ENCODE measurements around the gene ITPRIPL2.

The ITPRIPL2 gene

DNA sequence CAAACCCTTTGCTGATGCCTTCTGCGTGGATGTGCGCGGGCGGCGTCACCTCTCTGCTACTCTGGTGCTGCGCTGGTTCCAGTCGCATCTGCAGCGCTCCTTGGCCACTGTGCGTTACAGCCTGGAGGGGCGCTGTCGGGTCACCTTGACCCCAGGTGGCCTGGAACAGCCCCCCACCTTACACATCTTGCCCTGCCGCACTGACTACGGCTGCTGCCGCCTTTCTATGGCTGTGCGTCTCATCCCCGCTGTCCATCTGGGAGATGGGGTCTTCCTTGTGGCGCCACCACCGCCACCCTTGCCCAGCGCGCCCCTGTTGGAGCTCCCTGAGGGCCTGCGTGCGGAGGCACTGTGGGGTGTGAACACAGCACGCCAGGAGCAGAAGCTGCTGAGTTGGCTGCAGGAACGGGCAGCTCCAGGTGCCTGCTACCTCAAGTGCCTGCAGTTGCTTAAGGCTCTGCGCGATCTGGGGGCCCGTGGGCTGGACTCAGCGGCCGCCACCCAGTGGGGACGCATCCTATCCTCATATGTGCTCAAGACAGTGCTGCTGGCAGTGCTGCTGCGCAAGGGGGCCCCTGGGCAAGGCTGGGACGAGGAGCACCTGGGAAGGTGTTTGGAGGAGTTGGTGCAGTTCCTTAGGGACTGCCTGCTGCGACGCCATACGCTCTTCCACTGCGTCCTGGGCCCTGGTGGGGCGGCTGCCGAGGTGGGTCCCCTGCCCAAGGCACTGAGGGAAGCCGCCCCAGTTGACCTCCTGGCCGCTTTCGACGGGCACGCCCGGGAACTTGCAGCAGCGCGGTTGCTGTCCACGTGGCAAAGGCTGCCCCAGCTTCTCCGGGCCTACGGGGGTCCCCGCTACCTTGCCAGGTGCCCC is 1.6 kb downstream of the ITPRIPL2 start:
- TF ChIP-seq, protein P1, sequence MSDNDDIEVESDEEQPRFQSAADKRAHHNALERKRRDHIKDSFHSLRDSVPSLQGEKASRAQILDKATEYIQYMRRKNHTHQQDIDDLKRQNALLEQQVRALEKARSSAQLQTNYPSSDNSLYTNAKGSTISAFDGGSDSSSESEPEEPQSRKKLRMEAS (IDR thresholded peaks at IDR 0.05; ENCODE audit: low read depth, low read length), result no peak
- TF ChIP-seq MYC (IDR thresholded peaks at IDR 0.05; ENCODE audit: low read depth, low read length), result no peak
- TF ChIP-seq POLR2A (IDR thresholded peaks at IDR 0.05; ENCODE audit: extremely low read depth, insufficient read length), result no peak
- TF ChIP-seq, protein P2, sequence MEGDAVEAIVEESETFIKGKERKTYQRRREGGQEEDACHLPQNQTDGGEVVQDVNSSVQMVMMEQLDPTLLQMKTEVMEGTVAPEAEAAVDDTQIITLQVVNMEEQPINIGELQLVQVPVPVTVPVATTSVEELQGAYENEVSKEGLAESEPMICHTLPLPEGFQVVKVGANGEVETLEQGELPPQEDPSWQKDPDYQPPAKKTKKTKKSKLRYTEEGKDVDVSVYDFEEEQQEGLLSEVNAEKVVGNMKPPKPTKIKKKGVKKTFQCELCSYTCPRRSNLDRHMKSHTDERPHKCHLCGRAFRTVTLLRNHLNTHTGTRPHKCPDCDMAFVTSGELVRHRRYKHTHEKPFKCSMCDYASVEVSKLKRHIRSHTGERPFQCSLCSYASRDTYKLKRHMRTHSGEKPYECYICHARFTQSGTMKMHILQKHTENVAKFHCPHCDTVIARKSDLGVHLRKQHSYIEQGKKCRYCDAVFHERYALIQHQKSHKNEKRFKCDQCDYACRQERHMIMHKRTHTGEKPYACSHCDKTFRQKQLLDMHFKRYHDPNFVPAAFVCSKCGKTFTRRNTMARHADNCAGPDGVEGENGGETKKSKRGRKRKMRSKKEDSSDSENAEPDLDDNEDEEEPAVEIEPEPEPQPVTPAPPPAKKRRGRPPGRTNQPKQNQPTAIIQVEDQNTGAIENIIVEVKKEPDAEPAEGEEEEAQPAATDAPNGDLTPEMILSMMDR (IDR thresholded peaks at IDR 0.05; ENCODE audit: low read depth, low read length), result no peak
- no peak overlapping the region for H3K4me3 ChIP-seq (ENCODE audit: low read depth, low read length)
- no peak for DNase-seq (ENCODE audit: low read depth)

DNA sequence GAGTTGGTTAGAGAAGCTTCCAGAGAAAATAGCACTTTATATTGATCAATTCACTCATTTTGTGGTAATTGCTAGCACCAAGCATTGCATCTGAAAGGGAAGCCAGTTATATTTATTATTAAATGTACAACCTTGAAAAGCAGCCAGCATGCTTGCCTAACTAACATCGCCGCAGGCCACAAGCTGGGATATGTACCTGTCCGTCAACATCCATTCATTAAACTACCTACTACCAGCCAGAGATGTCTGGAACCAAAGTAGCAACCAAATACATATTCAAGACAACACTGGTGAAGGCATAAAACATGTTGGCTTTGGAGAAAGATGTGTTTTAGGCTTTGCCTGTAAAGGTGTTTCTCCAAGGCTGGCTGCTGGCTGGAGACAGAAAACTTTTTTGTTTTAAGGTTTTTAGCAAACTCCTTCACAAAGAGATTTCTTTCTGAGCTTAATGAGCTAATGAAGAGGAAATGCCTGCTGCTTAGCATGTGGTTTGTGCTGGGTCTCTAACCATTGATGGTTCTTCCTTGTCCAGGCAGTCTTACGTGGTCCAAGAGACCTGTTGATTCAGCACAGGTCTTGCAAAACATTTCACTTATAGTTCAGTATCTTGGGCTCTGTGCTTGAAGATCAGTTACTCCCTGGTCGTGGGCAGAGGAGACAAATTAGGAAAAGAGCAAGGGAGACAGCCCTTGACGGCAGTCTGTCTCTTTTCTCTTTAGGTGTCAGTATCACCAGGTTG is 3.1 kb downstream of the ITPRIPL2 start:
- peak; percentile 71 for DNase-seq (ENCODE audit: low read depth)
- peak overlapping the region; percentile 2 for H3K4me3 ChIP-seq (ENCODE audit: low read depth, low read length)
- no peak for TF ChIP-seq MYC (IDR thresholded peaks at IDR 0.05; ENCODE audit: low read depth, low read length)
- TF ChIP-seq, protein P1 (IDR thresholded peaks at IDR 0.05; ENCODE audit: low read depth, low read length), result 0 out of 2 replicates have a peak, but pooled peaks have one; percentile 10

DNA sequence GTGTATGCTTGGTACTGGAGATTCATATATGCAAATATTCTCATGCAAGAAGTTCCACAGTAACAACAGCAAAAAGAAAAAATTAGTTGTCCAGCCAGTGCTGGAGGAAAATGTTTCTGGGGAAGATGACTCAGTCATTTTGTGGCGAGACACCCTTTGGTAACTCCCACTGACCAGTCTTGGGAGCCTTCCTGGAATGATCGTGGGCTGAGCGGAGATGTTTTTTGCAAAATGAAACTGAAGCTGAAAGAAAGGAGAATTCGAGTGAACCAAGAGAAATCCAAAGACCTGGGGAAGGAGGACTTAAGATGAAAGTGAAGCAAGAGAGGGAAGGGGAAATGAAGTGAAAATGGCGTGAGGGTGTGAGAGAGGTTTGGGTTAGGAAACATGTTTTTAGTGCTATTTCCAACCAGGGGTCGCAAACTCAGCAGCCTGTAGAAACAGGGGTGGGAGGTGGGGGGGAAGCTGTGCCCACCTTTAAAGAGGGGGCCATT is 5.2 kb downstream of the ITPRIPL2 start:
- peak; percentile 86 for DNase-seq (ENCODE audit: low read depth)
- TF ChIP-seq, protein P1 (IDR thresholded peaks at IDR 0.05; ENCODE audit: low read depth, low read length), result no peak
- TF ChIP-seq POLR2A (IDR thresholded peaks at IDR 0.05; ENCODE audit: extremely low read depth, insufficient read length) (no peak), MYC (IDR thresholded peaks at IDR 0.05; ENCODE audit: low read depth, low read length) (no peak)
- TF ChIP-seq, protein P2 (IDR thresholded peaks at IDR 0.05; ENCODE audit: low read depth, low read length), result no peak
- H3K4me3 ChIP-seq (ENCODE audit: low read depth, low read length), result peak overlapping the region; percentile 46

DNA sequence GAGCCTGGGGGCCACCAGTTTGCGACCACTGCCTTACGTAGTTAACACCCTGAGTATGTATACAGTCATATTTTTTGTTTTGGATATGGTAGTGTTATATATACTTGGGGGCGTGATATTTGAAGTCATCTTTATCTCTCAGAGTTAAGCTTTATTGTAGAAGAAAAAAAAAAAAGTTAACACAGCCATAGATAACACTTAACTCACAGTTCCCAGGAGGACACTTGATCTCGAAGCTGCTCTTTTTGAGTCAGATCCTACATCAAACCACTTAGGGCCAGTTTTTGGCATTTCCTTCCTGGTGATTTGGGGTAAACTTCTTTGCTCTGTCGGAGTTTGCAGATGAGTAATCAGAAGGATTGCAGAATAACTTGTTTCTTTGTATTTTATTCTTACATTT is 5.8 kb downstream of the ITPRIPL2 start:
- H3K4me3 ChIP-seq (ENCODE audit: low read depth, low read length), result peak overlapping the region; percentile 46
- DNase-seq (ENCODE audit: low read depth), result peak; percentile 69
- TF ChIP-seq, protein P2 (IDR thresholded peaks at IDR 0.05; ENCODE audit: low read depth, low read length), result no peak
- TF ChIP-seq, protein P1 (IDR thresholded peaks at IDR 0.05; ENCODE audit: low read depth, low read length), result no peak
- TF ChIP-seq POLR2A (IDR thresholded peaks at IDR 0.05; ENCODE audit: extremely low read depth, insufficient read length), result no peak
- no peak for TF ChIP-seq MYC (IDR thresholded peaks at IDR 0.05; ENCODE audit: low read depth, low read length)

DNA sequence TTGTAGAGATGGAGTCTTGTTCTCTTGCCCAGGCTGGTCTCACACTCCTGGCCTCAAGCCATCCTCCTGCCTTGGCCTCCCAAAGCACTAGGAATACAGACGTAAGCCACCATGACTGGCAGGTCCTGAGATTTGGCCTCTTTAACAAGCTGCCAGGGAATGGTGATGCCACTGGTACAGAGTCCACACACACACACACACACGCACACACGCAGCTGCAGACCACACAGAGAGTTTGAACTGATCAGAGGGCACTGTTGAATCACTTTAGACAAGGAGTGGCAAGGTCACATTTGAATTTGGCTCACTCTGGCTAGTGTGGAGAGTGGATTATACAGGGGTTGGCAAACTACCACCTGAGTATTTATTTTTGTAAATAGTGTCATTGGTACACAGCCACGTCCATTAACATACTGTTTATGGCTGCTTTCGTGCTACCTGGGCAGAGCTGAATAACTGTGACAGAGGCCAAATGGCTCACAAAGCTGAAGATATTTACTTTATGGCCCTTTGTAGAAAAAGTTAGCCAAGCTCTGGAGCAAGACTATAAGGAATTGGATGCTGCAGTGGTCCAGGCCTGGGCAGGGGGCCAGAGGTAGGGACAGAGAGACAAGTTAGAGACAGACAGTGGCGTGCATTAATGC is 9.9 kb downstream of the ITPRIPL2 start:
- no peak overlapping the region for H3K4me3 ChIP-seq (ENCODE audit: low read depth, low read length)
- no peak for DNase-seq (ENCODE audit: low read depth)
- TF ChIP-seq, protein P1 (IDR thresholded peaks at IDR 0.05; ENCODE audit: low read depth, low read length), result no peak
- TF ChIP-seq POLR2A (IDR thresholded peaks at IDR 0.05; ENCODE audit: extremely low read depth, insufficient read length) (no peak), MYC (IDR thresholded peaks at IDR 0.05; ENCODE audit: low read depth, low read length) (no peak)
- TF ChIP-seq, protein P2 (IDR thresholded peaks at IDR 0.05; ENCODE audit: low read depth, low read length), result no peak

Measured in NB4 (cell line).